ENCODE measurements around the gene ZNF366. TPM values are rescaled to one million over a fixed set of nuclear protein-coding genes. Genes with fewer than 3 reads are reported as not detected.

ZNF366 gene
- total and polyA plus RNA-seq, 2 donors, result 0.59 to 3.8 TPM

DNA sequence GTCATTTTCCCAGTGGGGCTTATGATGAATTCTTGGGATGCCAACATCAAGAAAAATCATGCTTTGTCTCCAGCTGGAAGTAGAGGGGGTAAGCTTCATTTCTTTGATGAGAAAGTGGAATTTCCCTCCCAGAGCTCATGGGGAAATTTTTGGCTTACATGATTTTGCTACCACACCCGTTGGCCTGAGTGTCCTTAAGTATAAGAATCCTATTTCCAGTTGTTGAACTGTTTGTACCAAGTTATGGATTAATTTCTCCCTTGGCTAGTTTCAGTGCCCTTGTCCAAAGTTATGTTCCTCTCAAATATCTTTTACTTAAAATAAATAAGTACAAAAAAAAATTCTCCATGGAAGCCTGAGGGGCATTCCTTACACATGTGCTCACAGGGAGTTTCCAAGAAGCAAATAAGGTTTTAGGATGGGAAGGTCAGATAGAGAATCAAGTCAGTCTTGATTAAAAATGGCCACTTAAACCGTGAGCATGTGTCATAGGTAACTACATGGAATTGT lies 104.8 kb downstream of the ZNF366 start:
- Histone ChIP-seq H3K36me3 (ENCODE audit: control insufficient read depth in 2 of 2, insufficient read depth in 2 of 2, low read length in 1 of 2) (no peaks in the 10 kb centered on the region), H3K27me3 (ENCODE audit: control insufficient read depth in 2 of 2, insufficient read depth in 1 of 2, low read length in 1 of 2) (no peaks in the 10 kb centered on the region), H3K27ac (ENCODE audit: low read depth in 1 of 2, low read length in 1 of 2) (peak overlapping the region; percentile 26 to 36), H3K9me3 (ENCODE audit: control insufficient read depth in 2 of 2, insufficient read depth in 1 of 2, low read length in 1 of 2) (peaks cover 0 to 6% of the 10 kb centered on the region in 2 donors), H3K4me3 (ENCODE audit: low read length in 2 of 2) (no peak overlapping the region), H3K4me1 (ENCODE audit: control insufficient read depth in 2 of 2, insufficient read depth in 2 of 2, low read length in 2 of 2) (no peaks in the 10 kb centered on the region)
- DNase-seq (ENCODE audit: low read depth in 6 of 9, low spot score in 9 of 9), result peak in 1 of 9 donors; percentile 6
- WGBS, result 90% methylated on average over 2 of the region's 2 CpGs

DNA sequence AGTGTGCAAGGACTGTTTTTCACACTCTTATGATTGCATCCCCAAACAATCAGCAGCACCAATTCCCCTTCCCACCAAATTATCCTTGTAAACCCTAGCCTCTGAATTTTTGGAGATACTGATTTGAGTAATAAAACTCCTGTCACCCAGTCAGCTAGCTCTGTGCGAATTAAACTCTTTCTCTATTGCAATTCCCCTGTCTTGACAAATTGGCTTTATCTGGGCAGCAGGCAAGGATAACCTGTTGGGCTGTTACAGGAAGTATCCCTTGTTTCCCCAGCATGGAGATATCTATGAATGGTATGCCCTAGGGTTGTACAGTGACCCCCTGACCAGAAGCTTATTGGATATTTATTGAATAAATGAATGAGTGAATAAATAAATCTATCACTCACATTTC lies 106.3 kb downstream of the ZNF366 start:
- Histone ChIP-seq H3K9me3 (ENCODE audit: control insufficient read depth in 2 of 2, insufficient read depth in 1 of 2, low read length in 1 of 2) (peaks cover 0 to 6% of the 10 kb centered on the region in 2 donors), H3K4me1 (ENCODE audit: control insufficient read depth in 2 of 2, insufficient read depth in 2 of 2, low read length in 2 of 2) (no peaks in the 10 kb centered on the region), H3K27me3 (ENCODE audit: control insufficient read depth in 2 of 2, insufficient read depth in 1 of 2, low read length in 1 of 2) (no peaks in the 10 kb centered on the region), H3K27ac (ENCODE audit: low read depth in 1 of 2, low read length in 1 of 2) (no peak overlapping the region), H3K4me3 (ENCODE audit: low read length in 2 of 2) (no peak overlapping the region), H3K36me3 (ENCODE audit: control insufficient read depth in 2 of 2, insufficient read depth in 2 of 2, low read length in 1 of 2) (no peaks in the 10 kb centered on the region)
- DNase-seq (ENCODE audit: low read depth in 6 of 9, low spot score in 9 of 9), result no peak
- WGBS, result 99% methylated on average over 1 of the region's 1 CpG

GRCh38 chr5:72397836-72398235 lies 109.4 kb downstream of the ZNF366 start:
- 80% methylated on average over 6 of the region's 6 CpGs for WGBS
- Histone ChIP-seq H3K9me3 (ENCODE audit: control insufficient read depth in 2 of 2, insufficient read depth in 1 of 2, low read length in 1 of 2) (peaks cover 0 to 4% of the 10 kb centered on the region in 2 donors), H3K36me3 (ENCODE audit: control insufficient read depth in 2 of 2, insufficient read depth in 2 of 2, low read length in 1 of 2) (no peaks in the 10 kb centered on the region), H3K4me1 (ENCODE audit: control insufficient read depth in 2 of 2, insufficient read depth in 2 of 2, low read length in 2 of 2) (no peaks in the 10 kb centered on the region), H3K27me3 (ENCODE audit: control insufficient read depth in 2 of 2, insufficient read depth in 1 of 2, low read length in 1 of 2) (no peaks in the 10 kb centered on the region), H3K4me3 (ENCODE audit: low read length in 2 of 2) (no peak overlapping the region), H3K27ac (ENCODE audit: low read depth in 1 of 2, low read length in 1 of 2) (no peak overlapping the region)
- no peak for DNase-seq (ENCODE audit: low read depth in 6 of 9, low spot score in 9 of 9)

DNA sequence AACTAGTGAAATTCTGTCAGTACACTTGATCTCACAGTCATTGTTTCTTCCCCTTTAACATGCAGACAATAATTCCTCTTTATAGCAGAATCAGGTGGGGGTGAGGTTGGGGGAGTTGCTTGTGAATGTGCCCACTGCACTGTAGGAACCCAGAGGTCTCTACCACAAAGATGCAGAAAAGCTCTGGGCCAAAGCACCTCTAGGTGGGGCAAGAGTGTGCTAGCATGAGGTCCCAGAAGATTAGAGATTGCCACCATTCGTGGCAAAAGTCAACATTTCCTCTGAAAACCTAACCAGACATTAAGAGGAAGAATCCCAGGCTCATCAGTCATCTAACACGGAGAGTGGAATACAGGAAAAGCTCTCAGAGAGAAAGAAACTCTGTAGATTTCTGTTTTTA lies 112.5 kb downstream of the ZNF366 start:
- WGBS, result 16% methylated on average over 2 of the region's 2 CpGs
- H3K4me3 ChIP-seq (ENCODE audit: low read length in 2 of 2), result no peak overlapping the region
- no peaks in the 10 kb centered on the region for H3K9me3 ChIP-seq (ENCODE audit: control insufficient read depth in 2 of 2, insufficient read depth in 1 of 2, low read length in 1 of 2)
- H3K27me3 ChIP-seq (ENCODE audit: control insufficient read depth in 2 of 2, insufficient read depth in 1 of 2, low read length in 1 of 2), result no peaks in the 10 kb centered on the region
- H3K27ac ChIP-seq (ENCODE audit: low read depth in 1 of 2, low read length in 1 of 2), result no peak overlapping the region
- H3K4me1 ChIP-seq (ENCODE audit: control insufficient read depth in 2 of 2, insufficient read depth in 2 of 2, low read length in 2 of 2), result no peaks in the 10 kb centered on the region
- no peaks in the 10 kb centered on the region for H3K36me3 ChIP-seq (ENCODE audit: control insufficient read depth in 2 of 2, insufficient read depth in 2 of 2, low read length in 1 of 2)
- DNase-seq (ENCODE audit: low read depth in 6 of 9, low spot score in 9 of 9), result no peak

DNA sequence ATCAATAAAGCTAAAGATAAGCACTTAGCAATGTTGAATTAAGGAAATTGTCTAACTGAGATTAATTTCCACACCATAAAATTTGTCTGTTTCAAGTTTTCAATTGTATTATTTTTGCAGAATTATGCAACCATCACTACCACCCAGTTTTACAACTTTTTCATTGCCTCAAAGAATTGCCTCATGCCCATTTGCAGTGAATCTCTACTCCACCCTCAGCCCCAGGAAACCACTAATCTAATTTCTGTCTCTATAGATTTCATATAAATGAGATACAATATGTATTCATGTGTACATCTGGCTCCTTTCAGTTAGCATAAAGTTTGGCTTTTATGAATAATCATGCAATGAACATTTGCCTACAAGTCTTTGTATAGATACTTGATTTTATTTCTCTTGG lies 114.2 kb downstream of the ZNF366 start:
- no peaks in the 10 kb centered on the region for H3K9me3 ChIP-seq (ENCODE audit: control insufficient read depth in 2 of 2, insufficient read depth in 1 of 2, low read length in 1 of 2)
- no peak overlapping the region for H3K4me3 ChIP-seq (ENCODE audit: low read length in 2 of 2)
- no peak for DNase-seq (ENCODE audit: low read depth in 6 of 9, low spot score in 9 of 9)
- no peak overlapping the region for H3K27ac ChIP-seq (ENCODE audit: low read depth in 1 of 2, low read length in 1 of 2)
- H3K4me1 ChIP-seq (ENCODE audit: control insufficient read depth in 2 of 2, insufficient read depth in 2 of 2, low read length in 2 of 2), result no peaks in the 10 kb centered on the region
- H3K36me3 ChIP-seq (ENCODE audit: control insufficient read depth in 2 of 2, insufficient read depth in 2 of 2, low read length in 1 of 2), result no peaks in the 10 kb centered on the region
- H3K27me3 ChIP-seq (ENCODE audit: control insufficient read depth in 2 of 2, insufficient read depth in 1 of 2, low read length in 1 of 2), result no peaks in the 10 kb centered on the region

Other genes with a start within 250 kb of the ZNF366 start
- gene MRPS27, start 187.2 kb downstream of the ZNF366 start, total RNA-seq, result 46.0 TPM
- 27.9 TPM for gene MRPS27, start 187.2 kb downstream of the ZNF366 start, polyA plus RNA-seq
- gene PTCD2, start 187.0 kb downstream of the ZNF366 start, total RNA-seq, result 7.7 TPM
- gene PTCD2, start 187.0 kb downstream of the ZNF366 start, polyA plus RNA-seq, result 4.1 TPM

Data from thymus (tissue), 11 donors.